HG03469 (cell line): ENCODE data around the gene KCNF1.

Experiments
- ATAC-seq: cut with Tn5 transposase; IDR thresholded peaks from one replicate; pipeline ENCODE4 v1.9.1; 2021; ENCODE audit warnings: mild to moderate bottlenecking, moderate library complexity, moderate number of reproducible peaks; ENCODE audit not compliant: unreplicated experiment

KCNF1 gene

GRCh38 chr2:10918661-10919409, 7.1 kb downstream of the KCNF1 start:
- no peak for ATAC-seq

- ATAC-seq, result no peak
Observed at GRCh38 chr2:10919410-10919770, 7.7 kb downstream of the KCNF1 start.

DNA sequence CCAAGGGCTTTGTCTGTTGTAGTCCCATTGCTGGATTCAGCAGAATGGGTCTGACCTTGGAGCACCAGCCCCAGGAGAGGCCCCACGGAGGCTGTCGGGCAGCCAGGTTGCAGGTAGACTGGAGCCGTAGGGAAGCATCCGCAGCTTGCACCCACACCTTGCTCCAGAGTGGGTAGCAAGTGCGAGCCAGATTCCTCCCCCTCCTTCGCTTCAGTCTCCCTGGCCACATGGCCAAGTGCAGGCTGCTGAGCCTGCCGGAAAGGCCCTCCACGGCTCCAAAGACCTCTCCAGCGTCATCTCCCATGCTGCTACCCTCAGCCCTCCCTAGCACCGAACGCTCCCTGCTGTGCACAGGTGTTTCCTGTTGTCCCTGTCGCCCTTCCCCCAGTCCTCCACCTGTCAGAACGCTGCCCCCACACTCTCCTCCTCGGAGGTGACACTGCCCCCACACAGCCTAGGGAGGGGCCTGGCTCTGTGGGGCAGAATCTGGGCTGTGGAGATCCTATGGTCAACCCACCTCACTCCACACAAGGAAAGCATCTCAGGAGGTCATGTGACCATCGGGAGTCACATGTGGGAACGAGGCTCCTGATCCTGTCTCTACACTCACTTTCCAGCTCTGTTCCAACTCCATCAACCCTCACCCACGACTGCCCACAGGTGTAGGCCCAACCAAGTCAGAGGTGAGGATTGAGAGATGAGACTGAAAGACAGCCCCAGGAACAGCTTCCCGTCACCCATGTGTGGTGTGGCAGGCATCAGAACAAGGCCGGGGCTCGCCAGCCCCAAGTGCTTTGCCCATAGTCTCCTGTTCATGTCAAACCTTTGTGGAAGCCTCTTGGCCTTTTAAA, 8.3 kb downstream of the KCNF1 start:
- no peak for ATAC-seq

DNA sequence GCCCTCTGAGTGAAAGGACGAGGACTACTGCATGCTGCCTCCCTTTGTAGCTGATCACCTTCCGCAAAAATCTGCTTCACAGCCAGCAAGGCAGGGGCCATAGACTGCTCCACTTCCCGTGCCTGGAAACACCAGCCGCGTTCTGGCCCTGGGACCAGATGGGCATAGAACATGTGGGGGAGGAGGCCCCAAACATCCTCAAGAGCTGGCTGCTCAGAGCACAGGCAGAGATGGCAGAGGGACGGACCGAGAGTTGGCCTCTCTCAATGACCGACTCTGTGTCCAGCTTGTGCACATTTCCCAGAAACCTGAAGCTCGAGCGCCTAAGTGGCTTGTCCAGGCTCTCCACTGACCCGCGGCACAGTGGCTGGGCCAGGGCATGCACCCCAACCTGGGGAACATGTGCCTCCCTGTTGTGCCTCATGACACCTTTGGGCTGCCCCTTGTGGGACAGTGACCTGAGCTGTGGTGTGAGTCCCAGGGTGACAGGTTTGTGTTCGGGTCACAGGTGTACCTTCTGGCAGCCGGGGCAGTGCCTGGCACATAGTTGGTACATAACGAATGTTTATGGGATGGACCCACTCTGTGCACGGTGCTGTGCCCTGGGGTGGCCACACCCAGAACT, 9.1 kb downstream of the KCNF1 start:
- no peak for ATAC-seq

GRCh38 chr2:10921525-10921924, 9.8 kb downstream of the KCNF1 start:
- ATAC-seq, result no peak

GRCh38 chr2:10922307-10923007, 10.7 kb downstream of the KCNF1 start:
- ATAC-seq, result no peak

DNA sequence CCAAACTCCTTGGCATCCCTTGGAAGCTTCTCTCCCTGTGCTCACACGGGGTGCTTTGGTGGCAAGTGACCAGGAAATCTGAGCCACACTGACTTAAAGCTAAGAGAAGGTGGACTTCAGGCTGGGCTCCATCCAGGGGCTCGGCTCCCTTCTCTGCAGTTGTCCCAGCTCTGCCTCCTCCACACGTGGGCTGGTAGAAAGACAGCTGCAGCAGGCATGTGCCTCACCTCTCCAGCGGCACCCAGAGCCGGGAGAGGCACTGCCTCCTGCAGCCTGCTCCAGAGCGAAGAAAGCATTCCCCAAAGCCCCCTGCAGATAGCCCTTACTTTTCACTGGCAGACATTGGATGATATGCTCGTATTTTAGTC, 11.3 kb downstream of the KCNF1 start:
- ATAC-seq, result no peak

DNA sequence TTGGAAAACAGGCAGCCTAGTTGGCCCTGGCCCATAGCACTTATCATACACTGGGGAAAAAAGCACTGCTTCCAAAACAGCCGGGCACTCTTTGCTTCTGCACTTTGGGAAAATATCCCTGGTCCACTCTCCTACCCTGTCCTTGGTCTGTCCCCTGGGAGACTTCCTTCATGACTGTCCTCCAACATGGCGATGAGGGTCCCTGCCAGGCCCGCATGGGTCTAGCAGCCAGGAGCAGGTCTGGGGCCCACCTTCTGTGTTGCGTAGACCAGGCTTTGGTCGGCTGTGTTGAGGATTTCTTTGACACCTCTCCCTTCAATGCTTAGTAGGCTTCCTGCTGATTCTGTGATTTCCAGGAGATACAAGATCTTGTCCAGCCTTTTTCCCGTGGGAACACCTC, 12.2 kb downstream of the KCNF1 start:
- ATAC-seq, result no peak

- ATAC-seq, result no peak
Observed at GRCh38 chr2:10924441-10924840, 12.7 kb downstream of the KCNF1 start.

- ATAC-seq, result no peak
Observed at GRCh38 chr2:10924859-10925258, 13.1 kb downstream of the KCNF1 start.

DNA sequence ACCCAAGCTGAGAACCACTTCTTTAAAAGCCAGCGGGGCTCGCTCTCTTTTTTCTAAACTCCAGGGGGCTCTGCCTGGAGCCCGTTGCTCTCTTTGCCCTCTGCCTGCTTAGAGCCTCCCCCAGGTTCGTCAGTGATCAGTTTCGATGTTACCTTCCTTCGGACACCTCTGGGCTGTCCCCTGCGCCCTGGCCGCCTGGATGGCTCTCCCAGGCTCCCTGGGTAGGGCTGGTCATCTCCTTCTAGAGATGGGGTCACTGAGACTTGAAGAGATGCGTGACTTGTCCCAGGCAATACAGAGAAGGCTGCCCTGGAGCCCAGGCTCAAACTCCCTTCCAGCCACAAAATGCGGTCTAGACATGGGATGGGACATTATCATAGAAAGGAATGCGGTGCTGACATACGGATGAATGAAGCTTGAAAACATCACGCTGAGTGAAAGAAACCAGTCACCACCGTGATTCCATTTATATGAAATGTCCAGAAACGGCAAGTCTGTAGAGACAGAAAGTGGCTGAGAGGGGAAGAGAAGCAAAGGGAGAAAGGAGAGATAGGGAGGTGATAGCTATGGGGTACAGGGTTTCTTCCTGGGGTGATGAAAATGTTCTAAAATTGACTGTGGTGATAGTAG, 14.6 kb downstream of the KCNF1 start:
- no peak for ATAC-seq

DNA sequence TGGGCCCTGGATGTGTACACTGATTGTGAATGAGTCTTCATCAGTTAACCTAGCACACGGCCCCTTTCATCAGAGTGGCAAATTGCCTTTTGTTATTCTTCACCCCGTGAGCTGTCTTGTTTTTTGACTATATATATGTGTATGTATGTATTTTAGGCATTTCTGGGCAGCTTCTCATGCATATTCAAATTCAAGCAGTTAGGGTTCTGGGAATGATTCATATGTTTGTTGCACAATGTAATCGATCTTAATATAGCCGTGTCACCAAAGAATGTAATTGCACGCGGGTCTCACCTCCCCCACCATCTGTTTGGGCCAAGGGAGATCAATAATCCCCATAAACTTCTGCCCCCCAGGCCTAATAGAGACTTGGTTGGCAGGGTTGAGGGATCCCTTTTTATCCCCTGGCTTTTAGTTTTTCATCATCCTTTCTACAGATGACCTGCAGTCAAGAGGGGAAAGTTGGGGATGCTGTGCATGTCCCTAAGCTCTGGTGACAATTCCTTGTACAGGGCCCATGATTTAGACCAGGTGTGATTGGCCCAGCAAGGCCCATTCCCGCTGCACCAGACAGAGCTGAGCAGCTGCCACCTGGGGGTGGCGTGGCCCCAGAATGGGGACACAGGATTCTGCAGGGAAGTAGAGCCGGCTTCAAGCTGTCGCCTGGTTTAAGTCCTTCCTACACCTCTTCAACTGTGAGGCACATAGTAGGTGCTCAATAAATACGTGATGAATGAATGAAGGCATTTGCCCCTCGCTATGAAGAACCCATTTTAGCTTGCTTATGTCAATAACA, 19.2 kb downstream of the KCNF1 start:
- no peak for ATAC-seq

DNA sequence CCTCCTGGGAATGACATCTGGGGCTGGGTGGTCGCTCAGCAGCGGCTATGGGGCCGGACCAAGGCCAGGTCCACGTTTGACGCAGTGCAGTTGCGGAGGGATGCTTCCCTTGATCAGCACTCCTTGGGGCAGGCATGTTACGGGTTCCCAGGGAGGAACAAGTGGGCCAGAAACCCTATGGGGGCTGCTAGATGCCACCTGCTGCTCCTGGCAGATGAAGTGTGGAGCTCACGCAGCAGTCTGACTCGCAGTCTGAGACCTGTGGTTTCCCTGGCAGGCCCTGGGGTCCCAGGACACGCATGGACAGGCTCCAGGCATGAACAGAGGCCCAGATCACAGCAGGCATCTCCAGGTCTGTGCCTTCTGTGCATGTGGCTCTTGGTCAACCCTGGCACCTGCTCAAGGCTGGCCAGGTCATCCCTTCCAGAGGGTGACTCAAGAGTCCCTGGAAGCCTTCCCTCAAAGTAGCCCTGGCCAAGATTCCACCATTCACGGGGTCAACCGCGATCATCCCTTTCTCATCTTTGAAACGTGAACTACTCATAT, 20.0 kb downstream of the KCNF1 start:
- no peak for ATAC-seq

DNA sequence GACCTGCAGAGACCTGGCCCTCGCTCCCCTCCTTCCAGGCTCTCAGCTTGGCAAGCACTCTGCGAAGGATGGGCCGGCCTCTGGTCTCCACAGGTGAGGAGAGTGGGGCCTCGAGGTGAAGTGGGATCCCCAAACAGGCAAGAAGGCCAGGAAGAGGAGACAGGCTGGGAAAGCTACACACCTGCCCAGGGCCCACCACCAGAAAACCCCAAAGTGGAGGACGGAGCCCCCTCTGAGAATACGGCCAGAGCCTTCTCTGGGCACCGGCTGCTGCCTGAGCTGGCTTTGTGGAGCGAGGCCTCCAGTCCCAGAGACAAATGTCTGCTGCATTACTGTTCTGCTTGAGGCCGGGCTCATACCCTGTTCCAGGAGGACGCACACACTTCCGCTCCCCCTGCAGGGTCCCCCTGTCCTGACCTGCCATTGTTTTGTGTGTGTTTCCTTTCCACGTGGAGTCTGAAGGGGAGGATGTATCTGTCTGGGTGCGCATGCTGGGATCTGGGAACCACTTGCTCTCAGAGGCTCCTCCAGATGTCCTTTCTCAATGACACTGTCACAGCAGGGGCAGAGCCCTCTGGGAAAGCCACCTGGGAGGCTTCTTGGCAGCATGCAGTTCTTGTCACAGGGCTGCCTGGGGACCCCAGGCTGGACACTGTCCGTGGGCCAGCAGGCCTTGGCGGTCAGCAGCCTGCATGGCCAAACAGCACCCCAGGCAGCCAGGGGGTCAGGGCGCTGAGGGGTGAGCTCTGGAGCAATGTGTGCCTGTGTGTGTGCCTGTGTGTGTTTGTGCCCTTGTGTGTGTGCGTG, 20.8 kb downstream of the KCNF1 start:
- no peak for ATAC-seq

- no peak for ATAC-seq
Observed at GRCh38 chr2:10933700-10934225, 22.0 kb downstream of the KCNF1 start.

- ATAC-seq, result no peak
Observed at GRCh38 chr2:10934308-10934978, 22.7 kb downstream of the KCNF1 start.

DNA sequence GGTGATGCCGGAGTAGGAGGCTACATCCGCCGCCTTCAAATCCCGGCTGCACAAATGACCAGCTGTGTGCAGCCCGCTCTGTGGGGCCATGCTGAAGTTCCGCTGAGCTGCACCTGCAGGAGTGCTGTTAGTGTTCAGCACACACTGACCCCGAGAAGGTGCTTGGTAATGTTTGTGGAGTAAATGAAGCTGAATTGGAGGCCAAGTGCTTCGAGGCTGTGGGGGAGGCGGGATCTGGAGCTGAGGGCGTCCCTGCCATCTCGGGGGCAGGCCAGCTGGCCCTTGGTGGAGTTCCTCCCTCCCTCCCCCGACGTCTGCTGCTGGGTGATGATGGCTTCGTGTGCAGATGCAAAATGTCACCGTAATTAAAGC, 23.2 kb downstream of the KCNF1 start:
- ATAC-seq, result no peak

GRCh38 chr2:10935366-10935918, 23.7 kb downstream of the KCNF1 start:
- no peak for ATAC-seq
